Muscle of back (tissue), 13 donors: ENCODE results near the gene UBE2G1. TPM values are rescaled to one million over a fixed set of nuclear protein-coding genes. Genes with fewer than 3 reads are reported as not detected.

Source experiments
- DNase-seq, 3 donors: peaks; one replicate each; pipeline versions ENCODE4 v3.0.0 to v3.0.0-alpha.2; 2013
- long read RNA-seq, 9 donors: transcript quantifications; one replicate each; lab custom pipeline, GENCODE V29; 2026
- polyA plus RNA-seq, 10 donors: library from polyadenylated mRNA; unstranded; fragments of 120-200 nt; gene quantifications; one replicate each; pipeline ENCODE4 v1.2.1, GENCODE V29; 2013; ENCODE audit not compliant: insufficient read length in 10 of 10

Gene UBE2G1
- 10 to 100 TPM; 53.2 to 89.2 (median 67.6) TPM for polyA plus RNA-seq
- long read RNA-seq, donor 1, transcript UBE2G1-201 (6 exons, 3,974 nt), result major isoform, 6 of 7 reads
- long read RNA-seq, donor 1, partial matches to known transcripts, result 0 of 7 reads
- long read RNA-seq, donor 1, other reads (novel, unspliced or antisense), result 0 of 7 reads
- long read RNA-seq, donor 2, transcript UBE2G1-201 (6 exons, 3,974 nt), result major isoform, 19 of 20 reads
- long read RNA-seq, donor 2, partial matches to known transcripts, result 0 of 20 reads
- long read RNA-seq, donor 2, other reads (novel, unspliced or antisense), result 0 of 20 reads
- long read RNA-seq, donor 3, result 0 reads
- long read RNA-seq, donor 4, transcript UBE2G1-201 (6 exons, 3,974 nt), result major isoform, 13 of 13 reads
- long read RNA-seq, donor 4, partial matches to known transcripts, result 0 of 13 reads
- long read RNA-seq, donor 4, other reads (novel, unspliced or antisense), result 0 of 13 reads
- long read RNA-seq, donor 5, transcript UBE2G1-201 (6 exons, 3,974 nt), result major isoform, 12 of 19 reads
- long read RNA-seq, donor 5, partial matches to known transcripts, result 5 of 19 reads
- long read RNA-seq, donor 5, other reads (novel, unspliced or antisense), result 0 of 19 reads
- long read RNA-seq, donor 6, transcript UBE2G1-201 (6 exons, 3,974 nt), result major isoform, 12 of 14 reads
- long read RNA-seq, donor 6, partial matches to known transcripts, result 0 of 14 reads
- long read RNA-seq, donor 6, other reads (novel, unspliced or antisense), result 0 of 14 reads
- long read RNA-seq, donor 7, partial matches to known transcripts, result 0 of 2 reads
- long read RNA-seq, donor 7, other reads (novel, unspliced or antisense), result 0 of 2 reads
- long read RNA-seq, donor 8, transcript UBE2G1-201 (6 exons, 3,974 nt), result major isoform, 10 of 20 reads
- long read RNA-seq, donor 8, partial matches to known transcripts, result 9 of 20 reads
- long read RNA-seq, donor 8, other reads (novel, unspliced or antisense), result 0 of 20 reads
- long read RNA-seq, donor 9, partial matches to known transcripts, result 0 of 1 reads
- long read RNA-seq, donor 9, other reads (novel, unspliced or antisense), result 0 of 1 reads

DNA sequence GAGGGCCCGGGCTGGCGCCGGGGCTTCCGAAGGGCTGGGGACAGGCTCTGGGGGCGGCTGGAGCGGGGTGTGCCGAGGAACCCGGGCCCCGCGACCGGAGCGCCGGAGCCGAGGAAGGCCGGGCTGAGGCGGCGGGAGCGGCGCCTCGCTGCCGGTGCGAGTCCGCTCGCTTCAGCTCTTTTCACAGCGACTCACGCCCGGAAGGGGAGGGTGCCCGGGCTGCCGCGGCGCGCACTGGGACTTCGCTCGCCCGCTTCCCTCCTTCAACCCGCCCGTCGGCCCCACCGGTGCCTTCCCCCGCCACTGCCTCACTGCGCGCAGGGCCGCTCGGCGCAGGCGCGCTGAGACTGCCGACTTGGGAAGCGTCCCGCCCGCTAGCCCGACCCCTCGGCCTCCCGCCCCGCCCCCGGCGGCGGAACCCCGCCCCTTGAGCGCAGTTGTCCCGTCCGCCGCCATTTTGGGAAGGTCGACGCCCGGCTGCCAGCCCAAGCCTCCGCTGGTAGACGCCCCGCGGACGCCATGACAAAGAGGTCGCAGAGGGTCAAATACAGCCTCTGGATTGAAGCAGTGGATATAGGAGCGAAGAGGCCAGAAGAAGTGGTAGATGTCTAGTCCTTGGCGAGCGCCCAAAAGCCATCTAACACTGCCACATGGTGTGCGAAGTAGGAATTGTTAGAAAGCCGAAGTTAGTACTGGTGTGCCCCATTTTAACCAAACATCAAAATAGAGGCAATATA is at the start of gene UBE2G1:
Gene UBE2G1 (minus strand): TSS at position 349 of the 737 bp plus-strand sequence. CDS start 359 bp downstream, outside the sequence.
- peak; percentile 97 to 99 (median 98) for DNase-seq

DNA sequence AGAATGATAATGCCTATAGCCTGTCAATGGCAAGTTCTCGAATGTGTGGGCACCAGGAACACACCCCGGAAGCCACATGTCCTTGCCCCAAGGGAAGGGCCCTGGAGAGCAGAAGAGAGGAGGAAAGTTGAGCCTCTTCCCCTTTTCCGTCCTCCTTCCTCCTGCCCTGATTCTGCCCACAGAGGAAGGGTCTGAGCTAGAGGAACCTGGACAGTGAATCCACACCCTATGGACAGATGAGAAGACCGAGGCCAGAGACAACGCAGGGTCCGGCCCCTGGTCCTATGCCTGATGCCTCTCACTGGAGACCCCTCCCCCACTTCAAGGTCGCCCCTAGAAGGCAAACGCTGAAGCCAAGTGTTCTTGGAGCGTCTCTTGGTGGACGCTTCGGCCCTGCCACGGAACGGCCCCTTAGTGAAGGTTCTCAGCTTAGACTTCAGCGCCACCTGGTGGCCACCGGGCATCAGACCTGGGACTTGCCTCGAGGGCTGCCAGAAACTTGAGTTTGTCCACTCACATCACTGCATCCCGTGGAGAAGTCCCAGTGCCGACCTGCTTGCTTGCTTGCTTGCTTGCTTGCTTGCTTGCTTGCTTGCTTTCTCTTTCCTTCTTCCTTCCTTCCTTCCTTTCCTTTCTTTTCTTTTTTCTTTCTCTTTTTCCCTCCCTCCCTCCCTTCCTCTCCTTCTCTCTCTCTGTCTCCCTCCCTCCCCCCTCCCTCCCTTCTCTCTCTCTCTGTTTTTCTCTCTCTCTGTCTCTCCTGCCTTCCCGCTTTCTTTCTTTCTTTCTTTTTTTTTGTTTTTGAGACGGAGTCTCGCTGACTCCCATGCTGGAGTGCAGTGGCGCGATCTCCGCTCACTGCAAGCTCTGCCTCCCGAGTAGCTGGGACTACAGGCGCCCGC is 46.7 kb upstream of the UBE2G1 start:
- peak; percentile 87 to 96 (median 95) for DNase-seq

- no peak for DNase-seq
Measured at GRCh38 chr17:4411201-4411600, 44.7 kb upstream of the UBE2G1 start.

DNA sequence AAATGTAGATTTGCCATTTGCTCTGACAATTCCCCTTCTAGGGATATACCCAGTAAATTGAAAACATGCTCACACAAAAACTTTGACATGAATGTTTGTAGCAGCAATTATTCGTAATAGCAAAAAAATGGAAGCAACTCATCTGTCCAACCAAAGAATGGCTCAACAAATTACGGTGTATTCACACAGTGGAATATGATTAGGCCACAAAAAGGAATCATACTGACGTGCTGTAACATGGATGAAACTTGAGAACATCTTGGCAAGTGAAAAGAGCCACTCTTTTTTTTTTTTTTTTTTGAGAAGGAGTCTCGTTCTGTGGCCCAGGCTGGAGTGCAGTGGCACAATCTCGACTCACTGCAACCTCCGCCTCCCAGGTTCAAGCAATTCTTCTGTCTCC is 43.2 kb upstream of the UBE2G1 start:
- no peak for DNase-seq

GRCh38 chr17:4407851-4408250 is 41.4 kb upstream of the UBE2G1 start:
- DNase-seq, result no peak

DNA sequence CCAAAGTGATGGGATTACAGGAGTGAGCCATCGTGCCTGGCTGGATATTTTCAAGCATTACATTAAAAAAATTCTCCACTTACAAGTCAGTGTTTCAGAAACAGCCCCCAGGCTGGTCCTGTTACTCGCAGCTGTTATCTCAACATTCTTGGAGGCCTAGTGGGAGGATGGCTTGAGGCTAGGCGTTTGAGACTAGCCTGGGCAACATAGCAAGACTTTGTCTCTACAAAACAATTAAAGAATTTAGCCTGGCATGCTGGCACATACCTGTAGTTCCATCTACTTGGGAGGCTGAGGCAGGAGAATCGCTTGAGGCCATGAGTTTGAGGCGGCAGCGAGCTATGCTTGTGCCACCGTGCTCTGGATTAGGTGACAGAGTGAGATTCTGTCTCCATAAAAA is 40.7 kb upstream of the UBE2G1 start:
- no peak for DNase-seq

DNA sequence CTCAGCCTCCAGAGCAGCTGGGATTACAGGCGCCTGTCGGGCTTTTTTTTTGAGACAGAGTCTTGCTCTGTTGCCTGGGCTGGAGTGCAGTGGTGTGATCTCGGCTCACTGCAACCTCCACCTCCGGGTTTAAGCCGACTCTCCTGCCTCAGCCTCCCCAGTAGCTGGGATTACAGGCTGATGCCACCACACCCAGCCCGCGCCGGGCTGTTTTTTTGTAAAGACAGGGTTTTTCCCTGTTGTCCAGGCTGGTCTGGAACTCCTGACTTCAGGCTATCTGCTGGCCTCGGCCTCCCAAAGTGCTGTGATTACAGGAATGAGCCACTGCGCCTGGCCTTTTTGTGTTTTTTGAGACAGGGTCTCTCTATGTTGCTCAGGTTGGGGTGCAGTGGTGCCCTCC is 39.9 kb upstream of the UBE2G1 start:
- DNase-seq, result no peak

- no peak for DNase-seq
Measured at GRCh38 chr17:4405699-4406098, 39.2 kb upstream of the UBE2G1 start.

DNA sequence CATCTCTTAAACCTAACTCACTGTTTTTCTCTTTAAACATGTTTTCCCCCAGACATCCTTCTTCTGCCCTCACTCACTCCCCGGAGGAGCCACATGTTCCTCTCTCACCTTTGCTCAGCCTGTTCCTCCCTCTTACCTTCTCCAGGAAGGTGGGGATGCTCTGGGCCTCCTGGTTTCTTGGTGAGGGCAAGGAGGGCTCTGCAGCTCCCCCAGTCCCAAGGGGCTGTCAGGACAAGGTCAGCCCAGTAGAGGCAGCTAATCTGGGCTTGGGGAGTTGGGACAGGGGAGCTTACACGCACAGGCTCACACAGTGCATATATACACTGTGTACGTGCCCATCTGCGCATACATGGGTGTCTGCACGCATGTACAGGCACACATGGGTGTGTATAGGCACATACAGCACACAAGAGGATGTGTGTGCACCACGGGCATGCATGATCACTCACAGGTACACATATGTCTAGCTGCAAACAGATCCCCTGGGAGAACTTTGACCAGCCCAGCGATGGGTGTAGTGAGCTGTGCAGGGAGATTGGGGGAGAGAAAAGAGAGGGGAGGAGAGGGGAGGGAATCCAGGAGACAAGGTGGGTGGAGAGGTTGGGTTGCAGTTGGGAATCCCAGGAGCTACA is 38.7 kb upstream of the UBE2G1 start:
- DNase-seq, result no peak

- DNase-seq, result no peak
Measured at GRCh38 chr17:4397840-4398239, 31.4 kb upstream of the UBE2G1 start.

- no peak for DNase-seq
Measured at GRCh38 chr17:4395111-4395478, 28.6 kb upstream of the UBE2G1 start.

DNA sequence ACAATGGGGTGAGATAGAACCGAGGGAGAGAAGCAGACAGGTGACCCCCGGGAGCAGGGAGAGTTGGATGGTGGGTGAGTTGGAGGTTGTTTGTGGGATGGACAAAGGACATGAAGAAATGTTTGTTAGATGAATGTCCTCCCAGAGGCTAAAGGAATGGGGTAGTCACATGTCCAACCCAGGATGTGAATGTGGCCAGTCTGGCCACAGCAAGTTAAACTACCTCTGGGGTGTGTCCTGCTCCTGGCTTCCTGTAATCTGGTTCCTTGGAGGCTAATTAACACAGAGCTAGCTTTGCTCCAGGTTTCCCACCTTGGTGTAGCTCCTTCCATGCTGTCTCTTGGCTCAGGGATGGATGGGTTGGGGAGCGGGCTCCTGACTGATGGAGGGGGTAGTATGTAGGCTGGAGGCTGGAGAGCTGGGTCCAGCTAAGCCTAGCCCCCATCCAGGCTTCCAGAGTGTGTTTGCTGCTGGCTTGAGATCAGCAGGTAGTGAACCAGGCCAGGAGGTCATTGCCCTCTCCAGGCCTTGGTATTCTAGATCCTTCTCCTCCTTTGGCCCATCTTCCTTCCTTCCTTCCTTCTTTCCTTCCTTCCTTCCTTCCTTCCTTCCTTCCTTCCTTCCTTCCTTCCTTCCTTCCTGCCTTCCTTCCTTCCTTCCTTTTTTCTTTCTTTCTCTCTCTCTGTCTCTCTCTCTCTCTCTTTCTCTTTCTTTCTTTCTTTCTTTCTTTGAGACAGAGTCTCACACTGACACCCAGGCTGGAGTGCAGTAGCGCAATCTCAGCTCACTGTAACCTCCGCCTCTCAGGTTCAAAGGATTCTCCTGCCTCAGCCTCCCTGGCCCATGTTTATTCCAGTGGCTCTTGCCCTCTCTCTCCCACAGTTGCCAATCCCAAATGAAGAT is 28.0 kb upstream of the UBE2G1 start:
- DNase-seq, result no peak

GRCh38 chr17:4393806-4394205 is 27.3 kb upstream of the UBE2G1 start:
- no peak for DNase-seq

DNA sequence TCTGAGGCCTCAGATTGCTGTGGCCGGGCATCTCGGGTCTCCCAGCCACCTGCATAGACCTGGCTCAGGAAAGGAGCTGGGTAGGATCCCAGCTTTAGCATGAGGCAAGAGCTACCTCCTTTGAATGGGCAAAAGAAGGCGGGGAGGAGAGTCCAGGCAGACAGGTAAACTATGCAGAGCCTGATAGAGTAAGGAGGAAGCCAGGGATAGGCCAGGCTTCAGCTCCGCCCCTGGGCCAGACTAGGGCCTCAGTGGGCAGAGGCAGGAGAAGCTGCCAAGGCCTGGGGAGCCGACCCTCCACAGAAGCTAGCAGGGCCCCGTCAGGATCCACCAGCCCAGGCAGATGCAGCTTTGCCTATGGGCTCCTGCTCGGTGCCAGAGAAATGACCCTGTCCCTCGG is 22.6 kb upstream of the UBE2G1 start:
- no peak for DNase-seq

GRCh38 chr17:4387137-4387536 is 20.7 kb upstream of the UBE2G1 start:
- DNase-seq, result no peak

DNA sequence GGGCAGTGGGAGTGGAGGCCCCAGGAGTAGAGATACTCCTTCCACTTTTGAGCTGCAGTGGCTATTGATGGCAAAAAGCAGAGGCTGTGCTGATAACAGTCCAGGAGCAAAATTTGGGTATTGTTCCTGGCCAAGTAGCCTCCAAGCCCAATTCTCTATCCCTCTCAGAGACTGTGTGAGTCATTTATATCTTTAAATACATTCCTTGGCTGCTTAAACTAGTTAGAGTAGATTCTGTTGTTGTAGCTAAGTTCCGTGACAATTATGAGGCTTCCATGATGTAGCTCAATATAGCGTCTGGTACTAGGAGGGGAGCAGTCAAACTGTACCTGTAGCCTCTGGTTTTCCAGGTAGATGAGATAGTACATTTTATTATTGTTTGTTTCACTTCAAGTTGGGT is 19.9 kb upstream of the UBE2G1 start:
- no peak for DNase-seq

GRCh38 chr17:4381690-4382671 is 15.5 kb upstream of the UBE2G1 start:
- DNase-seq, result no peak

DNA sequence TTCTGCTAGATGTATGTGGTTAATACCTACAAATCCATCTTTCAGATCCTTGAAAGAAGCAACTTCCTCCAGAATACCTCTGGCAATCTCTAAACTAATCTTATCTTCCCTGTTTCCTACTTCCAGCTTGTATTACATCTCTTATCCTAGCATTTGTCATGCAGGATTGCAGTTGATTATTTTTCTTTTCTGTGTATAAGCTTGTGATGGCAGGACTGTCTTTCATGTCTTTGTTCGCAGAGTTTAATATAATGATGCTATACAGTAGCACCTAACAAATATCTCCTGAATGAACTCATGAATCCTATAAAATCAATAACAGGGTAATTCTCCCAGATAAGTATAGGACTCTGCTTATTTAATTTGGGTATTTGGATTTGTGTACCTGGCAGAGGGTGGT is 12.2 kb upstream of the UBE2G1 start:
- no peak for DNase-seq
